Bronchial epithelial cell (primary cell): ENCODE measurements around the gene EYS. TPM values are rescaled to one million over a fixed set of nuclear protein-coding genes. Genes with fewer than 3 reads are reported as not detected.
"Not testable (repeated sequence)": the region's sequence is repeated elsewhere in the genome, so short reads cannot be mapped to it uniquely, and the experiment has no call there.

Experiments used
- DNase-seq: peaks from one replicate; pipeline ENCODE4 v3.0.0-alpha.2; 2010; ENCODE audit warnings: low read depth
- FAIRE-seq: peaks from 2 replicates; lab custom pipeline; 2011; peaks lifted over from hg19 to GRCh38; lab: Jason Lieb, UNC
- H3K27me3 ChIP-seq: 2 replicates; pipeline ENCODE4 v1.5.1; 2011; ENCODE audit warnings: low read length; ENCODE audit not compliant: control insufficient read depth, insufficient read depth
- H3K36me3 ChIP-seq: 2 replicates; pipeline ENCODE4 v1.5.1; 2011; ENCODE audit warnings: low read length; ENCODE audit not compliant: control insufficient read depth, insufficient read depth
- H3K4me3 ChIP-seq: 2 replicates; pipeline ENCODE4 v1.5.1; 2011; ENCODE audit warnings: mild to moderate bottlenecking, low read depth, low read length, control low read depth
- total RNA-seq: library from RNA; depleted of rRNA; stranded (reverse); fragments of >200 nt; gene quantifications from 2 replicates; pipeline ENCODE4 v1.2.1, GENCODE V29; 2014
- TF ChIP-seq, protein P1 (sequence below): IDR thresholded peaks from 2 replicates; pipeline ENCODE4 v1.5.1; 2011; ENCODE audit warnings: mild to moderate bottlenecking, moderate library complexity, low read length, control low read depth, inconsistent platforms; ENCODE audit not compliant: insufficient read depth, severe bottlenecking

The EYS gene
- total RNA-seq, 1 donor from 2014 or later: 0.53 TPM

DNA sequence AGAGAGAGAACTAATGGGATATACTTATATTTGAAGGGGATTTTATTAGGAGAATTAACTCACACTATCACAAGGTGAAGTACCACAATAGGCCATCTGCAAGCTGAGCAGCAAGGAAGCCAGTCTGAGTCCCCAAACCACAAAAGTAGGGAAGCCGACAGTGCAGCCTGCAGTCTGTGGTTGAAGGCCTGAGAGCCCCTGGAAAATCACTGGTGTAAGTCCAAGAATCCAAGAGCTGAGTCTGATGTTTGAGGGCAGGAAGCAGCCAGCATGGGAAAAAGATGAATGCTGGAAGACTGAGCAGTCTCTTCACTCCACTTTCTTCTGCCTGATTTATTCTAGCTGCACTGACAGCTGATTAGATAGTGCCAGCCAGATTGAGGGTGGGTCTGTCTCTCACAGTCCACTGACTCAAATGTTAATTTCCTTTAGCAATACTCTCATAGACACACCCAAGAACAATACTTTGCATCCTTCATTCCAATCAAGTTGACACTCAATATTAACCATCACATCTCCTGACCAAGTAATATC is 1247.5 kb downstream of the EYS start:
- no peak for FAIRE-seq
- TF ChIP-seq, protein P1, sequence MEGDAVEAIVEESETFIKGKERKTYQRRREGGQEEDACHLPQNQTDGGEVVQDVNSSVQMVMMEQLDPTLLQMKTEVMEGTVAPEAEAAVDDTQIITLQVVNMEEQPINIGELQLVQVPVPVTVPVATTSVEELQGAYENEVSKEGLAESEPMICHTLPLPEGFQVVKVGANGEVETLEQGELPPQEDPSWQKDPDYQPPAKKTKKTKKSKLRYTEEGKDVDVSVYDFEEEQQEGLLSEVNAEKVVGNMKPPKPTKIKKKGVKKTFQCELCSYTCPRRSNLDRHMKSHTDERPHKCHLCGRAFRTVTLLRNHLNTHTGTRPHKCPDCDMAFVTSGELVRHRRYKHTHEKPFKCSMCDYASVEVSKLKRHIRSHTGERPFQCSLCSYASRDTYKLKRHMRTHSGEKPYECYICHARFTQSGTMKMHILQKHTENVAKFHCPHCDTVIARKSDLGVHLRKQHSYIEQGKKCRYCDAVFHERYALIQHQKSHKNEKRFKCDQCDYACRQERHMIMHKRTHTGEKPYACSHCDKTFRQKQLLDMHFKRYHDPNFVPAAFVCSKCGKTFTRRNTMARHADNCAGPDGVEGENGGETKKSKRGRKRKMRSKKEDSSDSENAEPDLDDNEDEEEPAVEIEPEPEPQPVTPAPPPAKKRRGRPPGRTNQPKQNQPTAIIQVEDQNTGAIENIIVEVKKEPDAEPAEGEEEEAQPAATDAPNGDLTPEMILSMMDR: no peak

DNA sequence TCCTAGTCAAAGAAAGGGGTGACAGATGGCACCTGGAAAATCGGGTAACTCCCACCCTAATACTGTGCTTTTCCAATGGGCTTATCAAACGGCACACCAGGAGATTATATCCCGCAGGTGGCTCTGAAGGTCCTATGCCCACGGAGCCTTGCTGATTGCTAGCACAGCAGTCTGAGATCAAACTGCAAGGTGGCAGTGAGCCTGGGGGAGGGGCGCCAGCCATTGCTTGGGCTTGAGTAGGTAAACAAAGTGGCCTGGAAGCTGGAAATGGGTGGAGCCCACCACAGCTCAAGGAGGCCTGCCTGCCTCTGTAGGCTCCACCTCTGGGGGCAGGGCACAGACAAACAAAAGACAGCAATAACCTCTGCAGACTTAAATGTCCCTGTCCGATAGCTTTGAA is 1258.9 kb downstream of the EYS start:
- FAIRE-seq, DNase-seq, H3K27me3 ChIP-seq, H3K36me3 ChIP-seq, H3K4me3 ChIP-seq: not testable (repeated sequence)

More for the DNA sequence above, 1247.5 kb downstream of the EYS start:
- no peak for DNase-seq
- Histone ChIP-seq H3K36me3 (no peaks in the 10 kb centered on the region), H3K27me3 (no peaks in the 10 kb centered on the region), H3K4me3 (no peak overlapping the region)

DNA sequence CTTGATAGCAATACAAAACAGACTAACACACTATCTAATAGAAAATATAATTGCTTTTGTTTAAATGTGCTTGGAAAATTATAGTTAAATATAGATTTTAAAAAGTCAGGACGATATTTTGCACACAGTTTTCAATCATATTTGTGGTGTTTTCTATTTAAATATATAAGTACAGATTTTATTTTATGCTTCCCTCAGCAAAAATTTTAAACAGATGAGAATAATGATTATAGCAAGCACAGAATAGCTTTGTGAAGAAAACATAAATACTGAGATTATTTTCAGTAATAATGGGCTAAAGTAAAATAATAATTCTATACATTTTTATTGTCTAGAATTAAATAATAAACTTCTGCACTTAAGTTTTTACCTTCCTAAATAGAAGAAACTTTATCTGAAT is 1262.0 kb downstream of the EYS start:
- TF ChIP-seq, protein P1: no peak
- FAIRE-seq (no peak), DNase-seq (no peak)
- no peak overlapping the region for H3K4me3 ChIP-seq
- no peaks in the 10 kb centered on the region for H3K27me3 ChIP-seq
- no peaks in the 10 kb centered on the region for H3K36me3 ChIP-seq

DNA sequence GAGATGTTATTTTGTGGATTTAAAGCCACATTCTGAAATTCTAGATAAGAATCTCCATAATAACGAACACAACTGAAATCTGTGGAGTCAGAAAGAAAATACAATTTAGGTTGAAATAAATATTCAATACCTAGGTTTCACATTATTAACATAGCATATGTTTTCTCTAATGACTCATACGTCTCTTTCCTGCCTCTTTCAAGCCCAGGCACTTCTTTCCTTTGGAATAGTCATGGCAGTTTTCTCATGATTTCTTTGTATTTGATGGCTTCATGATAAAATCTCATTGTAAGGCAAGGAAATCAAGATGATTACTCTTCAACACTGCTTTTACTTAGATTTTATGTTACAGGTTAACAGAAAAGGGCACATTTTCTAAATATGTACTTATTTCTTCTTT is 1267.8 kb downstream of the EYS start:
- peak; percentile 69 for DNase-seq
- FAIRE-seq: no peak
- H3K36me3 ChIP-seq: no peaks in the 10 kb centered on the region

DNA sequence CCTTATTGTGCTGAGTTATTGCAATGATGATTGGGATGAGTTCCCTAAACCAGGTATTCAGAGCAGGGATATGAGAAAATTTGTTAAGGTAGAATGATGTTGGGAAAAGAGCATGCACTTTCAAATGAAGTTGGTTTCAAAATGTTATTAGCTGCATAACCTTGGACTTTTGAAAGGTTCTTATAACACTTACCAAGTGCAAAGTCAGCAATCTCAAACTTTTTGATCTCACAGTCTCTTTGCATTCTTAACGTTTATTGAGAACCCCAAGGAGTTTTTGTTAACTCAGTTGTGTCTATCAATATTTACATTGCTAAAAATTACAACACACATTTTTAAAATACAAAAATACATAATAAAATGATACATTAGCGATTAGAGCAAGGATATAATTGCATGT is 1269.0 kb downstream of the EYS start:
- H3K4me3 ChIP-seq: no peak overlapping the region
- FAIRE-seq: no peak
- TF ChIP-seq, protein P1: no peak
- DNase-seq: no peak
- H3K36me3 ChIP-seq: no peaks in the 10 kb centered on the region
- no peaks in the 10 kb centered on the region for H3K27me3 ChIP-seq

More for the DNA sequence above, 1267.8 kb downstream of the EYS start:
- TF ChIP-seq, protein P1: no peak
- Histone ChIP-seq H3K4me3 (no peak overlapping the region), H3K27me3 (no peaks in the 10 kb centered on the region)

DNA sequence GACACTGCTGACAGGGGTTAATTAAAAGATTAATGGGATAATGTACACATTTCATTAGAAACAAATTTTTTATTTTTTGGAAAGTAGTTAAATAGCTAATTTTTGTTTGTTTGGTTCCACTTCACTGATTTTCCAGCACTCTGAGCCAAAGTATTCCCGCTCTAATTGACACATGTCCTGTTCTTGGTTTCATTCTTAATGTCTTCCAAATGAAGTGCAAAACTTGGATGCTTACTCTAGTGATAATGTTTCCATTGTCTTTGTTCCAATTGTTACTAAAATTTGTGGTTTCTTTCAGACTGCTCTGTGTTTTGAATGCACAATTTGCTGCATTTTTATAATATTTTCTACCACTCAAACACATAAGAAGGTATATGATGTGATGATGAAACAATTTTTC is 1277.1 kb downstream of the EYS start:
- no peak overlapping the region for H3K4me3 ChIP-seq
- H3K36me3 ChIP-seq: no peaks in the 10 kb centered on the region
- DNase-seq (no peak), FAIRE-seq (no peak)
- TF ChIP-seq, protein P1: no peak
- no peaks in the 10 kb centered on the region for H3K27me3 ChIP-seq
